ENCODE measurements around the gene IFI6.

DNA sequence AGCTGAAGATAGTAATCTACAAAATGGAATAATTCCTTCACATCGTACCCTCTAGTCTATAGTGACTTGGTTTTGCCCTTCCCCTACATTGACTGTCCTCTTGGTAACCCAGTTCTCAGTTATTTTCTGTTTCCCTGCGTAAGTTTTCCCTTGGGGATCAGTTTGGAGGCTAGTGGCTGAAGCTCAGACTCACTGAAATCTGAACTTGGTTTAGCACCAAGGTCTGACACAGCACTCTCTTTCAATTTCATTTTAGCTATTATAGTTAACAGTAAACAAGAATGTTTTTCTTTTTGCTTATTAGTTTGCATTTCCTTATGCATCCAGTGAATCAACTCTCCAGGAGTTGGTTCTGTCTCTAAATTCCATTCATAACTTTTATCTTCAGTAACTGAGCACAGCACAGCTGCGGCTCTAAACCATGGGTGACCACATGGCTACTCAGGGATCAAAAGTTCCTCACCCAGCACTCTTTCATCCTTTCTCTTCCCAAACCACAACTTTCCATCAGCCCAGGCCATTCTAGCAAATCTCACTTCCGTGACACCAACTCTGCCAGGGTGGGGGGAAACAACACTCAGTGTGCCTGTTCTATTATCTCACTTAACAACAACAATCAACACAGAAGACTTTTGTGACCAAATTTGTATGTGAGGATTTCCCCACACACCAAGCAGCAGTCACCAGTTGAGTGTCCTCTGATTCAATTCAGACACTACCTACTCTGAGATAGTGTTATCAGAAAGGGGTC, 17.6 kb upstream of the IFI6 start:
- no peak for TF ChIP-seq POLR2A (IDR thresholded peaks at IDR 0.05)
- TF ChIP-seq, protein P1, sequence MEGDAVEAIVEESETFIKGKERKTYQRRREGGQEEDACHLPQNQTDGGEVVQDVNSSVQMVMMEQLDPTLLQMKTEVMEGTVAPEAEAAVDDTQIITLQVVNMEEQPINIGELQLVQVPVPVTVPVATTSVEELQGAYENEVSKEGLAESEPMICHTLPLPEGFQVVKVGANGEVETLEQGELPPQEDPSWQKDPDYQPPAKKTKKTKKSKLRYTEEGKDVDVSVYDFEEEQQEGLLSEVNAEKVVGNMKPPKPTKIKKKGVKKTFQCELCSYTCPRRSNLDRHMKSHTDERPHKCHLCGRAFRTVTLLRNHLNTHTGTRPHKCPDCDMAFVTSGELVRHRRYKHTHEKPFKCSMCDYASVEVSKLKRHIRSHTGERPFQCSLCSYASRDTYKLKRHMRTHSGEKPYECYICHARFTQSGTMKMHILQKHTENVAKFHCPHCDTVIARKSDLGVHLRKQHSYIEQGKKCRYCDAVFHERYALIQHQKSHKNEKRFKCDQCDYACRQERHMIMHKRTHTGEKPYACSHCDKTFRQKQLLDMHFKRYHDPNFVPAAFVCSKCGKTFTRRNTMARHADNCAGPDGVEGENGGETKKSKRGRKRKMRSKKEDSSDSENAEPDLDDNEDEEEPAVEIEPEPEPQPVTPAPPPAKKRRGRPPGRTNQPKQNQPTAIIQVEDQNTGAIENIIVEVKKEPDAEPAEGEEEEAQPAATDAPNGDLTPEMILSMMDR (IDR thresholded peaks at IDR 0.05): no peak
